Prostate gland (tissue), 2 donors: ENCODE results near the gene SLC9C1. TPM values are rescaled to one million over a fixed set of nuclear protein-coding genes. Genes with fewer than 3 reads are reported as not detected.

ENCODE experiments used
- DNase-seq: peaks from one replicate; pipeline ENCODE4 v3.0.0-alpha.2; 2019; ENCODE audit warnings: low spot score
- H3K27ac ChIP-seq, 2 donors: fragments of 200-600 bp; sonication (generic); 2 replicates each; pipeline ENCODE4 v1.5.1; 2017 to 2019
- H3K27me3 ChIP-seq: fragments of 200-600 bp; sonication (generic); replicated peaks from 2 replicates; pipeline ENCODE4 v1.5.1; 2019; ENCODE audit not compliant: insufficient read depth
- H3K36me3 ChIP-seq, 2 donors: fragments of 200-600 bp; sonication (generic); 1 replicate in 1 of 2; 2 replicates in 1 of 2; pipeline versions ENCODE4 v1.5.1 to v1.8.1; 2017 to 2019
- H3K4me1 ChIP-seq: fragments of 200-600 bp; sonication (generic); replicated peaks from 2 replicates; pipeline ENCODE4 v1.5.1; 2019
- H3K4me3 ChIP-seq, 2 donors: fragments of 200-600 bp; sonication (generic); 2 replicates each; pipeline ENCODE4 v1.5.1; 2017 to 2019
- H3K9me3 ChIP-seq: fragments of 200-600 bp; sonication (generic); 2 replicates; pipeline ENCODE4 v1.5.1; 2017
- CTCF ChIP-seq, 4 experiments: fragments of 200-600 bp in 2 of 4; fragments of 450-650 bp in 2 of 4; sonication (generic) in 2 of 4; IDR thresholded peaks; 1 replicate in 3 of 4; 2 replicates in 1 of 4; pipeline ENCODE4 v1.5.1; 2016 to 2019; ENCODE audit warnings: antibody characterized with exemption in 4 of 4, mild to moderate bottlenecking in 2 of 4, moderate library complexity in 2 of 4
- POLR2A ChIP-seq: fragments of 450-650 bp; IDR thresholded peaks from one replicate; pipeline ENCODE4 v1.6.1; 2016; ENCODE audit warnings: antibody characterized with exemption, mild to moderate bottlenecking
- POLR2AphosphoS5 ChIP-seq: sonication (generic); formaldehyde crosslinking; IDR thresholded peaks from one replicate; pipeline ENCODE4 v1.6.1; 2017; ENCODE audit warnings: antibody characterized with exemption
- WGBS: methylation state at CpG from one replicate; pipeline ENCODE4 v1.1.5; 2018; 5-methylcytosine and 5-hydroxymethylcytosine counted together
- intact Hi-C: fragments of 100-400 bp; cut with DNase I; formaldehyde crosslinking; loops from one replicate; pipeline ENCODE4 v1.14.2; 2022
- total RNA-seq, 2 donors: library from RNA; depleted of rRNA; stranded (reverse); fragments of >200 nt; gene quantifications; one replicate each; pipeline ENCODE4 v1.1.0, GENCODE V29; 2016

The SLC9C1 gene
- total RNA-seq, 2 donors from 2014 or later = 0.91 TPM; not detected in 1

- no peak for TF ChIP-seq CTCF (IDR thresholded peaks at IDR 0.05)
- Histone ChIP-seq H3K27ac (no peak overlapping the region), H3K36me3 (no peaks in the 10 kb centered on the region), H3K4me1 (no peaks in the 10 kb centered on the region), H3K9me3 (no peaks in the 10 kb centered on the region), H3K27me3 (no peaks in the 10 kb centered on the region), H3K4me3 (no peak overlapping the region)
- 85% methylated on average over 9 of the region's 9 CpGs for WGBS
- intact Hi-C loops = loop anchor here (10.0 kb wide), 1 partner anchor 415 kb away; no protein-coding TSS in a partner anchor
- DNase-seq = no peak
Observed at GRCh38 chr3:112119962-112120836, 173.8 kb downstream of the SLC9C1 start.

GRCh38 chr3:112117841-112118571 is 176.0 kb downstream of the SLC9C1 start:
- DNase-seq = no peak
- Histone ChIP-seq H3K4me3 (no peak overlapping the region), H3K9me3 (no peaks in the 10 kb centered on the region), H3K27ac (no peak overlapping the region), H3K4me1 (no peaks in the 10 kb centered on the region), H3K36me3 (no peaks in the 10 kb centered on the region), H3K27me3 (no peaks in the 10 kb centered on the region)
- TF ChIP-seq CTCF (IDR thresholded peaks at IDR 0.05) (no peak), POLR2AphosphoS5 (no peak), POLR2A (no peak)
- WGBS = 88% methylated on average over 4 of the region's 4 CpGs
- intact Hi-C loops = loop anchor here (10.0 kb wide), 1 partner anchor 417 kb away; no protein-coding TSS in a partner anchor

GRCh38 chr3:112117415-112117814 is 176.6 kb downstream of the SLC9C1 start:
- Histone ChIP-seq H3K27ac (no peak overlapping the region), H3K4me3 (no peak overlapping the region), H3K9me3 (no peaks in the 10 kb centered on the region), H3K27me3 (no peaks in the 10 kb centered on the region), H3K36me3 (no peaks in the 10 kb centered on the region), H3K4me1 (no peaks in the 10 kb centered on the region)
- intact Hi-C loops = loop anchor here (10.0 kb wide), 1 partner anchor 417 kb away; no protein-coding TSS in a partner anchor
- TF ChIP-seq POLR2AphosphoS5 (no peak), CTCF (IDR thresholded peaks at IDR 0.05) (no peak), POLR2A (no peak)
- no peak for DNase-seq
- WGBS = 95% methylated on average over 1 of the region's 1 CpG

- no peak overlapping the region for H3K27ac ChIP-seq
- H3K27me3 ChIP-seq = no peaks in the 10 kb centered on the region
- no peaks in the 10 kb centered on the region for H3K4me1 ChIP-seq
- WGBS = 76% methylated on average over 13 of the region's 13 CpGs
- no peaks in the 10 kb centered on the region for H3K36me3 ChIP-seq
- TF ChIP-seq POLR2A = no peak
- TF ChIP-seq POLR2AphosphoS5 = no peak
- TF ChIP-seq CTCF (IDR thresholded peaks at IDR 0.05) = no peak
- H3K9me3 ChIP-seq = no peaks in the 10 kb centered on the region
- intact Hi-C loops = loop anchor here (10.0 kb wide), 1 partner anchor 418 kb away; no protein-coding TSS in a partner anchor
- no peak overlapping the region for H3K4me3 ChIP-seq
- DNase-seq = no peak
Observed at GRCh38 chr3:112116748-112117186, 177.2 kb downstream of the SLC9C1 start.
